DND-41 (cell line): ENCODE results near the gene TMEM26.

Experiments
- CTCF ChIP-seq: IDR thresholded peaks from 2 replicates; pipeline ENCODE4 v1.5.1; 2012; ENCODE audit warnings: borderline replicate concordance, low read length, moderate library complexity, mild to moderate bottlenecking; ENCODE audit not compliant: poor library complexity, severe bottlenecking; ENCODE audit errors: extremely low read depth
- EZH2 ChIP-seq: IDR thresholded peaks from 3 replicates; pipeline ENCODE4 v1.6.1; 2012; ENCODE audit warnings: borderline replicate concordance, low read depth, mild to moderate bottlenecking, moderate library complexity, low read length, inconsistent platforms; ENCODE audit not compliant: severe bottlenecking

GRCh38 chr10:61458031-61458430 lies 4.8 kb upstream of the TMEM26 start:
- no peak for TF ChIP-seq CTCF
- TF ChIP-seq EZH2 = no peak
